Keratinocyte (primary cell): ENCODE data around the gene NALCN. TPM values are rescaled to one million over a fixed set of nuclear protein-coding genes. Genes with fewer than 3 reads are reported as not detected.

Experiments
- DNase-seq: peaks from one replicate; pipeline ENCODE4 v3.0.0-alpha.2; 2011; ENCODE audit warnings: low read depth, missing footprints, low spot score
- FAIRE-seq: peaks from 2 replicates; lab custom pipeline; 2011; peaks lifted over from hg19 to GRCh38; lab: Jason Lieb, UNC
- H2AFZ ChIP-seq: 2 replicates; pipeline ENCODE4 v1.6.0; 2012; ENCODE audit warnings: low read length, control low read depth, inconsistent platforms; ENCODE audit not compliant: control insufficient read depth
- H3K27ac ChIP-seq: 2 replicates; pipeline ENCODE4 v1.5.1; 2011; ENCODE audit warnings: low read length; ENCODE audit not compliant: control insufficient read depth, insufficient read depth
- H3K27me3 ChIP-seq: 3 replicates; pipeline ENCODE4 v1.6.0; 2011; ENCODE audit warnings: low read length; ENCODE audit not compliant: control insufficient read depth, insufficient read depth; ENCODE audit errors: extremely low read depth
- H3K36me3 ChIP-seq, 2 experiments: 2 replicates in 1 of 2; 3 replicates in 1 of 2; pipeline ENCODE4 v1.5.1; 2011; ENCODE audit warnings: low read length in 2 of 2, mild to moderate bottlenecking in 1 of 2; ENCODE audit not compliant: control insufficient read depth in 2 of 2, insufficient read depth in 2 of 2; ENCODE audit errors: extremely low read depth in 1 of 2
- H3K4me1 ChIP-seq: 3 replicates; pipeline ENCODE4 v1.5.1; 2011; ENCODE audit warnings: low read length; ENCODE audit not compliant: control insufficient read depth, insufficient read depth; ENCODE audit errors: extremely low read depth
- H3K4me2 ChIP-seq: 3 replicates; pipeline ENCODE4 v1.6.0; 2011; ENCODE audit warnings: low read depth, low read length; ENCODE audit not compliant: control insufficient read depth, insufficient read depth; ENCODE audit errors: extremely low read depth
- H3K4me3 ChIP-seq, 3 experiments: fragments of 200-600 bp in 1 of 3; sonication (generic) in 1 of 3; 2 replicates in 2 of 3; 3 replicates in 1 of 3; pipeline ENCODE4 v1.5.1; 2011 to 2016; ENCODE audit warnings: low read length in 3 of 3, mild to moderate bottlenecking in 3 of 3, control low read depth in 2 of 3, inconsistent platforms in 1 of 3, low read depth in 1 of 3, mixed read lengths in 1 of 3, mixed run types in 1 of 3, moderate library complexity in 1 of 3; ENCODE audit not compliant: control insufficient read depth in 2 of 3, insufficient read depth in 2 of 3; ENCODE audit errors: extremely low read depth in 1 of 3
- H3K79me2 ChIP-seq: 2 replicates; pipeline ENCODE4 v1.6.0; 2012; ENCODE audit warnings: low read length; ENCODE audit not compliant: control insufficient read depth, insufficient read depth
- H3K9ac ChIP-seq: 3 replicates; pipeline ENCODE4 v1.6.0; 2011; ENCODE audit warnings: low read length; ENCODE audit not compliant: control insufficient read depth, insufficient read depth; ENCODE audit errors: extremely low read depth
- H3K9me1 ChIP-seq: 3 replicates; pipeline ENCODE4 v1.6.0; 2011; ENCODE audit warnings: low read length; ENCODE audit not compliant: control insufficient read depth, insufficient read depth; ENCODE audit errors: extremely low read depth
- H3K9me3 ChIP-seq: 2 replicates; pipeline ENCODE4 v1.5.1; 2012; ENCODE audit warnings: low read depth, low read length; ENCODE audit not compliant: control insufficient read depth
- H4K20me1 ChIP-seq: 3 replicates; pipeline ENCODE4 v1.6.0; 2011; ENCODE audit warnings: low read length; ENCODE audit not compliant: control insufficient read depth, insufficient read depth; ENCODE audit errors: extremely low read depth
- CTCF ChIP-seq, 3 experiments: IDR thresholded peaks in 1 of 3; conservative IDR thresholded peaks in 1 of 3; optimal IDR thresholded peaks in 1 of 3; 2 replicates in 2 of 3; 3 replicates in 1 of 3; pipeline versions ENCODE3 to v1.5.1; 2011; ENCODE audit warnings: low read length in 3 of 3, mild to moderate bottlenecking in 3 of 3, moderate library complexity in 2 of 3, control low read depth in 1 of 3, inconsistent platforms in 1 of 3; ENCODE audit not compliant: insufficient read depth in 2 of 3; ENCODE audit errors: extremely low read depth in 1 of 3
- EZH2 ChIP-seq: IDR thresholded peaks from one replicate; pipeline ENCODE4 v1.6.1; 2012; ENCODE audit warnings: inconsistent platforms, mild to moderate bottlenecking, low read length, moderate library complexity
- dilution Hi-C: fragments of 300-500 bp; cut with MboI; formaldehyde crosslinking; loops from one replicate; pipeline ENCODE4 v1.7.0; 2020; ENCODE audit warnings: low sequenced_read_pairs; ENCODE audit not compliant: extremely low pct_ligation_motif_present
- polyA plus RNA-seq, 5 experiments: library from polyadenylated mRNA; depleted of rRNA in 3 of 5; stranded (reverse) in 3 of 5; stranded (forward) in 1 of 5; unstranded in 1 of 5; fragments of >200 nt; gene quantifications; 1 replicate in 1 of 5; 2 replicates in 3 of 5; 3 replicates in 1 of 5; pipeline versions ENCODE4 v1.2.1 to v1.2.3, GENCODE V29; 2011 to 2012; ENCODE audit warnings: missing spikeins in 2 of 5, low read depth in 1 of 5, low replicate concordance in 1 of 5

NALCN gene
- polyA plus RNA-seq, 1 donor (not counting 4 experiments of a cell fraction or from before 2014, with no cell fraction given), result 0.16 TPM

- no peak for FAIRE-seq
- Histone ChIP-seq H3K9ac (no peak overlapping the region), H3K36me3 (no peaks in the 10 kb centered on the region), H2AFZ (no peak overlapping the region), H3K4me1 (no peaks in the 10 kb centered on the region), H4K20me1 (no peaks in the 10 kb centered on the region), H3K4me2 (no peak overlapping the region), H3K27ac (no peak overlapping the region), H3K9me3 (no peaks in the 10 kb centered on the region), H3K79me2 (no peaks in the 10 kb centered on the region), H3K27me3 (no peaks in the 10 kb centered on the region), H3K4me3 (no peak overlapping the region), H3K9me1 (no peaks in the 10 kb centered on the region)
- no peak for DNase-seq
- TF ChIP-seq CTCF (optimal IDR thresholded peaks at IDR 0.05 in 1 of 3, IDR thresholded peaks at IDR 0.05 in 1 of 3, conservative IDR thresholded peaks at IDR 0.05 in 1 of 3; ENCODE audit: extremely low read depth in 1 of 3, insufficient read depth in 2 of 3, low read length in 3 of 3) (no peak), EZH2 (no peak)
- dilution Hi-C loops, result no loop called here
Observed at GRCh38 chr13:101306773-101307172, 109.5 kb downstream of the NALCN start.

GRCh38 chr13:101305981-101306411 is 110.3 kb downstream of the NALCN start:
- Histone ChIP-seq H3K36me3 (no peaks in the 10 kb centered on the region), H3K4me3 (no peak overlapping the region), H3K79me2 (no peaks in the 10 kb centered on the region), H2AFZ (no peak overlapping the region), H3K27ac (no peak overlapping the region), H3K9ac (no peak overlapping the region), H3K4me2 (no peak overlapping the region), H3K9me3 (no peaks in the 10 kb centered on the region), H3K4me1 (no peaks in the 10 kb centered on the region), H3K9me1 (no peaks in the 10 kb centered on the region), H3K27me3 (no peaks in the 10 kb centered on the region), H4K20me1 (no peaks in the 10 kb centered on the region)
- dilution Hi-C loops, result no loop called here
- TF ChIP-seq CTCF (optimal IDR thresholded peaks at IDR 0.05 in 1 of 3, IDR thresholded peaks at IDR 0.05 in 1 of 3, conservative IDR thresholded peaks at IDR 0.05 in 1 of 3; ENCODE audit: extremely low read depth in 1 of 3, insufficient read depth in 2 of 3, low read length in 3 of 3) (no peak), EZH2 (no peak)
- DNase-seq, result no peak
- no peak for FAIRE-seq
